ENCODE results near the gene CBLC.
"Not testable (repeated sequence)": the region's sequence is repeated elsewhere in the genome, so short reads cannot be mapped to it uniquely, and the experiment has no call there.

The CBLC gene

DNA sequence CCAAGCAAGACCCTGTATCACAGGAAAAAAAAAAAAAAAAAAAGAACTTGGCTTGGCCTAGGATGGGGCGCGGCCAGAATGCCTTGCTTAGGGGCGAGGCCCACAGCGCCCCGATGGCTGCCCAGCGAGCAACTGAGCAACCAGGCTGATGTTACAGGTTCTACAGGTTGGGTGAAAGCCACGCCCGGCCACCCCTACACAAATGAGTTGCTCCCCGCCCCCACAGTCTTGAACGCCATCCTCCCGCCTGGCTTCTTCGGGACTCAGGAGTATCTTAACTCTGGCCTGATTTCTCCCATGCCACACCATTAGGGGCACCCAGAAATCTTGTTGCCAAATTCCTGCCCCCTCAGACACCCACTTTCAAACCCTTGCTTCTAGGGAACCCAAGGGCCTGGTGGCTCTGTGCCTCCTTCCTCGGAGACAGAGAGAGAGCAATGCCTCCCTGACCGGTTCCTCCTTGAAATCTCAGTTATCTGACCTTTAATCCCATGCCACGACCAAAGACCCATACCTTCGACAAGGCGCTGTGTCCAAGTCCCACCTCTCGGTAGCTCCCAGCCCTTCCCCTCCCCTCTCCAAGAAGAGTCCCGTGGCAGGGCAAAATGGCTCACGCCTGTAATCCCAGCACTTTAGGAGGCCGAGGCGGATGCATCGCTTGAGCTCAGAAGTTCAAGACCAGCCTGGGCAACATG, 1.1 kb upstream of the CBLC start:
- ATAC-seq: no peak

GRCh38 chr19:44779150-44779549, 1.5 kb downstream of the CBLC start:
- ATAC-seq: no peak
- TF ChIP-seq GLIS3 (CRISPR knock-in tag; IDR thresholded peaks at IDR 0.05) (no peak), ESRRG (CRISPR knock-in tag; IDR thresholded peaks at IDR 0.05) (no peak), CSRNP3 (CRISPR knock-in tag; IDR thresholded peaks at IDR 0.05) (no peak), ISL1 (CRISPR knock-in tag; IDR thresholded peaks at IDR 0.05) (no peak)
- TF ChIP-seq, protein P1, sequence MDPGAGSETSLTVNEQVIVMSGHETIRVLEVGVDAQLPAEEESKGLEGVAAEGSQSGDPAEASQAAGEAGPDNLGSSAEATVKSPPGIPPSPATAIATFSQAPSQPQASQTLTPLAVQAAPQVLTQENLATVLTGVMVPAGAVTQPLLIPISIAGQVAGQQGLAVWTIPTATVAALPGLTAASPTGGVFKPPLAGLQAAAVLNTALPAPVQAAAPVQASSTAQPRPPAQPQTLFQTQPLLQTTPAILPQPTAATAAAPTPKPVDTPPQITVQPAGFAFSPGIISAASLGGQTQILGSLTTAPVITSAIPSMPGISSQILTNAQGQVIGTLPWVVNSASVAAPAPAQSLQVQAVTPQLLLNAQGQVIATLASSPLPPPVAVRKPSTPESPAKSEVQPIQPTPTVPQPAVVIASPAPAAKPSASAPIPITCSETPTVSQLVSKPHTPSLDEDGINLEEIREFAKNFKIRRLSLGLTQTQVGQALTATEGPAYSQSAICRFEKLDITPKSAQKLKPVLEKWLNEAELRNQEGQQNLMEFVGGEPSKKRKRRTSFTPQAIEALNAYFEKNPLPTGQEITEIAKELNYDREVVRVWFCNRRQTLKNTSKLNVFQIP (CRISPR knock-in tag; IDR thresholded peaks at IDR 0.05; ENCODE audit: borderline replicate concordance, low read depth): no peak

More for the DNA sequence above, 1.1 kb upstream of the CBLC start:
- no peak for TF ChIP-seq BACH2 (CRISPR knock-in tag; IDR thresholded peaks at IDR 0.05; ENCODE audit: borderline replicate concordance)

DNA sequence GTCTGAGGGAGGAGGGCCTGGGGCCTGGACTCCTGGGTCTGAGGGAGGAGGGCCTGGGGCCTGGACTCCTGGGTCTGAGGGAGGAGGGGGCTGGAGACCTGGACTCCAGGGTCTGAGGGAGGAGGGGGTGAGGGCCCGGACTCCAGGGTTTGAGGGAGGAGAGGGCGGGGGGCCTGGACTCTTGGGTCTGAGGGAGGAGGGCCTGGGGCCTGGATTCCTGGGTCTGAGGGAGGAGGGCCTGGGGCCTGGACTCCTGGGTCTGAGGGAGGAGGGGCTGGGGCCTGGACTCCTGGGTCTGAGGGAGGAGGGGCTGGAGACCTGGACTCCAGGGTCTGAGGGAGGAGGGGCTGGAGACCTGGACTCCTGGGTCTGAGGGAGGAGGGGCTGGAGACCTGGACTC, 4.0 kb downstream of the CBLC start:
- ATAC-seq: not testable (repeated sequence)

DNA sequence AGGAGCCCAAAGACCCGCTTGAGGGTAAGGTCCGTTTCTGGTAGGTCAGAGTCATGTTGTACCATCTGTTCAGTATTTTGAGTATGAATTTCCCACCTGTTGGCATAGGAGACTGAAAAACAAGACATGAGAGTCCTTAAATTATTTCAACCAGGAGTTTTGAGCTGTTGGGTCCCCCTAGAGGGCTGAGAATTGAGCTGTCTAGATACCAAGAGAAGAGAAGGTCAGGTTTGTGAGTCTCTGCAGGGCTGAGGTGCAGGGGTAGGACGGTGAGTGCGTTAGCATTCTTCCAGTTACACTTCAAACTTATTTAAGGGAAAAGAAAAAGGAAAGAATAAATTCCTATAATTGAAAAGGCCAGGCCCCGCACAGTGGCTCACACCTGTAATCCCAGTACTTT, 5.0 kb downstream of the CBLC start:
- no peak for TF ChIP-seq ZNF70 (CRISPR knock-in tag; IDR thresholded peaks at IDR 0.05)
- TF ChIP-seq, protein P2, sequence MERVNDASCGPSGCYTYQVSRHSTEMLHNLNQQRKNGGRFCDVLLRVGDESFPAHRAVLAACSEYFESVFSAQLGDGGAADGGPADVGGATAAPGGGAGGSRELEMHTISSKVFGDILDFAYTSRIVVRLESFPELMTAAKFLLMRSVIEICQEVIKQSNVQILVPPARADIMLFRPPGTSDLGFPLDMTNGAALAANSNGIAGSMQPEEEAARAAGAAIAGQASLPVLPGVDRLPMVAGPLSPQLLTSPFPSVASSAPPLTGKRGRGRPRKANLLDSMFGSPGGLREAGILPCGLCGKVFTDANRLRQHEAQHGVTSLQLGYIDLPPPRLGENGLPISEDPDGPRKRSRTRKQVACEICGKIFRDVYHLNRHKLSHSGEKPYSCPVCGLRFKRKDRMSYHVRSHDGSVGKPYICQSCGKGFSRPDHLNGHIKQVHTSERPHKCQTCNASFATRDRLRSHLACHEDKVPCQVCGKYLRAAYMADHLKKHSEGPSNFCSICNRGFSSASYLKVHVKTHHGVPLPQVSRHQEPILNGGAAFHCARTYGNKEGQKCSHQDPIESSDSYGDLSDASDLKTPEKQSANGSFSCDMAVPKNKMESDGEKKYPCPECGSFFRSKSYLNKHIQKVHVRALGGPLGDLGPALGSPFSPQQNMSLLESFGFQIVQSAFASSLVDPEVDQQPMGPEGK (CRISPR knock-in tag; IDR thresholded peaks at IDR 0.05; ENCODE audit: borderline replicate concordance): no peak
- TF ChIP-seq ISL1 (CRISPR knock-in tag; IDR thresholded peaks at IDR 0.05): no peak
- no peak for ATAC-seq

- TF ChIP-seq ZNF70 (CRISPR knock-in tag; IDR thresholded peaks at IDR 0.05): no peak
- TF ChIP-seq BACH2 (CRISPR knock-in tag; IDR thresholded peaks at IDR 0.05; ENCODE audit: borderline replicate concordance): no peak
- TF ChIP-seq ZC3H10 (CRISPR knock-in tag; IDR thresholded peaks at IDR 0.05): no peak
- TF ChIP-seq TOX (CRISPR knock-in tag; IDR thresholded peaks at IDR 0.05; ENCODE audit: borderline replicate concordance): no peak
- no peak for TF ChIP-seq ZNF565 (CRISPR knock-in tag; conservative IDR thresholded peaks at IDR 0.05; ENCODE audit: low read depth)
- no peak for TF ChIP-seq TSHZ2 (CRISPR knock-in tag; IDR thresholded peaks at IDR 0.05)
- no peak for TF ChIP-seq GLIS3 (CRISPR knock-in tag; IDR thresholded peaks at IDR 0.05)
- TF ChIP-seq, protein P1 (CRISPR knock-in tag; IDR thresholded peaks at IDR 0.05; ENCODE audit: borderline replicate concordance, low read depth): no peak
- TF ChIP-seq CSDC2 (CRISPR knock-in tag; IDR thresholded peaks at IDR 0.05): no peak
- no peak for TF ChIP-seq ZFP30 (CRISPR knock-in tag; IDR thresholded peaks at IDR 0.05)
- TF ChIP-seq ZNF8 (CRISPR knock-in tag; IDR thresholded peaks at IDR 0.05): no peak
- TF ChIP-seq, protein P2 (CRISPR knock-in tag; IDR thresholded peaks at IDR 0.05; ENCODE audit: borderline replicate concordance): no peak
- no peak for TF ChIP-seq ARNTL (CRISPR knock-in tag; IDR thresholded peaks at IDR 0.05; ENCODE audit: borderline replicate concordance, low read depth)
- TF ChIP-seq SNAI2 (CRISPR knock-in tag; IDR thresholded peaks at IDR 0.05): no peak
- ATAC-seq: no peak
Measured at GRCh38 chr19:44783545-44783944, 5.9 kb downstream of the CBLC start.
